K562 (cell line): ENCODE data around the gene RGS14. TPM values are rescaled to one million over a fixed set of nuclear protein-coding genes. Genes with fewer than 3 reads are reported as not detected.

Experiments used
- BRCA1 ChIP-seq, 2 experiments: fragments of 450-650 bp in 1 of 2; sonication (generic) in 1 of 2; formaldehyde crosslinking in 1 of 2; IDR thresholded peaks; 2 replicates each; pipeline versions ENCODE4 v1.5.0 to v1.6.1; 2017 to 2020; ENCODE audit warnings: mild to moderate bottlenecking in 1 of 2, missing genetic modification reagents in 1 of 2
- BRD4 ChIP-seq: fragments of 200-600 bp; sonication (generic); IDR thresholded peaks from 2 replicates; pipeline ENCODE4 v1.6.1; 2017; ENCODE audit warnings: inconsistent platforms
- EWSR1 ChIP-seq: fragments of 450-650 bp; IDR thresholded peaks from 2 replicates; pipeline ENCODE4 v1.6.1; 2018; ENCODE audit warnings: borderline replicate concordance, mild to moderate bottlenecking, low read depth, moderate library complexity; ENCODE audit not compliant: partially characterized antibody
- FOXA3 ChIP-seq, 2 experiments: fragments of 450-650 bp in 1 of 2; sonication (generic) in 1 of 2; formaldehyde crosslinking; IDR thresholded peaks in 1 of 2; conservative IDR thresholded peaks in 1 of 2; 2 replicates each; pipeline versions ENCODE4 v1.4.0 to v1.8.0; 2020 to 2022; ENCODE audit warnings: mild to moderate bottlenecking in 2 of 2, missing genetic modification reagents in 1 of 2
- YY1 ChIP-seq, 3 experiments: IDR thresholded peaks; 2 replicates each; pipeline ENCODE4 v1.6.1; 2011; ENCODE audit warnings: low read length in 2 of 3, mild to moderate bottlenecking in 2 of 3, moderate library complexity in 2 of 3, borderline replicate concordance in 1 of 3, control low read depth in 1 of 3, low read depth in 1 of 3; ENCODE audit not compliant: insufficient read depth in 3 of 3, insufficient replicate concordance in 2 of 3, control insufficient read depth in 1 of 3, insufficient read length in 1 of 3; ENCODE audit errors: extremely low read depth in 1 of 3
- ZNF143 ChIP-seq: sonication (generic); formaldehyde crosslinking; IDR thresholded peaks from 2 replicates; pipeline ENCODE4 v1.9.0; 2022; ENCODE audit warnings: mild to moderate bottlenecking, missing genetic modification reagents
- ZNF57 ChIP-seq: fragments of 450-650 bp; formaldehyde crosslinking; IDR thresholded peaks from 2 replicates; pipeline ENCODE4 v1.4.0; 2020; ENCODE audit warnings: mild to moderate bottlenecking, moderate library complexity
- polyA plus RNA-seq, 8 experiments: library from polyadenylated mRNA; depleted of rRNA in 4 of 8; stranded (reverse) in 5 of 8; unstranded in 3 of 8; fragments of >200 nt; fragmentation: Nextera tagmentation in 2 of 8; fragmentation: Illumina TruSeq in 1 of 8; extraction: Ambion mirVana in 2 of 8; extraction: Trizol in 1 of 8; gene quantifications; 2 replicates each; pipeline versions ENCODE4 v1.2.1 to v1.2.3, GENCODE V29; 2011 to 2014; ENCODE audit warnings: inconsistent platforms in 1 of 8, missing spikeins in 1 of 8
- total RNA-seq, 7 experiments: library from RNA; depleted of rRNA in 6 of 7; stranded (reverse); fragments of >200 nt in 6 of 7; fragmentation: Illumina TruSeq in 2 of 7; extraction: Trizol in 2 of 7; gene quantifications; 2 replicates each; pipeline versions ENCODE4 v1.2.1 to v1.2.3, GENCODE V29; 2011 to 2021; ENCODE audit warnings: low replicate concordance in 1 of 7
- TF ChIP-seq, protein P1 (sequence below): fragments of 450-650 bp; IDR thresholded peaks from 2 replicates; pipeline ENCODE4 v1.6.1; 2018; ENCODE audit not compliant: partially characterized antibody
- TF ChIP-seq, protein P2 (sequence below), 2 experiments: IDR thresholded peaks in 1 of 2; conservative IDR thresholded peaks in 1 of 2; 2 replicates each; pipeline ENCODE4 v1.6.1; 2016; ENCODE audit warnings: low read depth in 2 of 2, mild to moderate bottlenecking in 1 of 2, missing compliant biosample characterization in 1 of 2, missing genetic modification characterization in 1 of 2, moderate library complexity in 1 of 2
- TF ChIP-seq, protein P3 (sequence below), 2 experiments: fragments of 450-650 bp in 1 of 2; IDR thresholded peaks; 2 replicates each; pipeline ENCODE4 v1.6.1; 2011 to 2017; ENCODE audit warnings: low read depth in 2 of 2, antibody characterized with exemption in 1 of 2, borderline replicate concordance in 1 of 2, low read length in 1 of 2, mild to moderate bottlenecking in 1 of 2, mixed read lengths in 1 of 2; ENCODE audit not compliant: control insufficient read depth in 1 of 2
- TF ChIP-seq, protein P4 (sequence below): fragments of 450-650 bp; formaldehyde crosslinking; IDR thresholded peaks from 2 replicates; pipeline ENCODE4 v1.4.0; 2020; ENCODE audit warnings: mild to moderate bottlenecking, moderate library complexity

RGS14 gene
- total and polyA plus RNA-seq, 9 of the 15 experiments (the other 6 are each of a cell fraction or from before 2014, with no cell fraction given), result 0.28 to 75.9 (median 34.5) TPM

DNA sequence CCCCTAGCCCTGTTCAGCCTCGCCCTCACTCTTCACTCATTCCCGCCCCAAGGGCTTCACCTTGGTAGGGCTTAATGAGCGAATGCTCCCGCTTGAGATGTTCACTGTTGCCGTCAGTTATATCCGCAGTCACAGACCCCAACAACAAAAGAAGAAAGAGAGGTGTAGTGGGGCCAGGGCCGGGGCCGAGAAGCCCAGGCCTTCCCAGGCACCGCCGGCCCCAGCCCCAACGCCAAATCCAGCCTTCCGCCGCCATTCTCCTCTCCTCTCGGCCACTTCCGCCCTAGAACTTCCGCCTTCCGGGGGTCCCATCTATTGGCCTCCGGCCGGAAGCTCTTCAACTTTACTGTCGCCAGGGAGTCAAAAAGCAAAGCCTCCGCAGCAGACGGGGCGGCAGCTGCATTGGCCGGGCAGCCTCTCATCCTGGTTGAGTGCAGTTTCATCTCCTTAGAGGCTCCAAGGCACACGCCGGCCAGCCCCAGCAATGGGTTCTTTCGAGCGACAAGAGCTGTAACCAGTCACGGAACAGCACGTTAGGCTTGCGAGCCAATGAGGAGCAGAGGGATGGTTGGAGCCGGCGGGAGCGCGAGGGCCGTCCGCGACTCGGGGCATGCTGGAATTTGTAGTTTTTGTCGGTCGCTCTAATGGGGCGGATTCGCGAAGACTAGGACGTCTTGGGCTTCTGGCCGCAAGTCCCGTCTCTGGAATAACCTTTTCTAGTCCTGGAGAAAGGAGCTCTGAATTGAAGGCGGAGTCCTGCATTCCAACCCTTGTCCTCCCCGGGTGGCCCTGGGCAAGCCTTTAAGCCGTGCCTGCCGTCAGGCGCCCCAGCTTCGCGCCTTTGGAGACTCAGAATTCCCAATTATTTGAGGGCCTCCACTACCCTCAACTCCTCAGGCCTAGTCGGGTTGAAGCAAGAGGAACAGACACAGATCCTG is 6.1 kb upstream of the RGS14 start, which contains the start of gene LMAN2 (continued):
- TF ChIP-seq, protein P1, sequence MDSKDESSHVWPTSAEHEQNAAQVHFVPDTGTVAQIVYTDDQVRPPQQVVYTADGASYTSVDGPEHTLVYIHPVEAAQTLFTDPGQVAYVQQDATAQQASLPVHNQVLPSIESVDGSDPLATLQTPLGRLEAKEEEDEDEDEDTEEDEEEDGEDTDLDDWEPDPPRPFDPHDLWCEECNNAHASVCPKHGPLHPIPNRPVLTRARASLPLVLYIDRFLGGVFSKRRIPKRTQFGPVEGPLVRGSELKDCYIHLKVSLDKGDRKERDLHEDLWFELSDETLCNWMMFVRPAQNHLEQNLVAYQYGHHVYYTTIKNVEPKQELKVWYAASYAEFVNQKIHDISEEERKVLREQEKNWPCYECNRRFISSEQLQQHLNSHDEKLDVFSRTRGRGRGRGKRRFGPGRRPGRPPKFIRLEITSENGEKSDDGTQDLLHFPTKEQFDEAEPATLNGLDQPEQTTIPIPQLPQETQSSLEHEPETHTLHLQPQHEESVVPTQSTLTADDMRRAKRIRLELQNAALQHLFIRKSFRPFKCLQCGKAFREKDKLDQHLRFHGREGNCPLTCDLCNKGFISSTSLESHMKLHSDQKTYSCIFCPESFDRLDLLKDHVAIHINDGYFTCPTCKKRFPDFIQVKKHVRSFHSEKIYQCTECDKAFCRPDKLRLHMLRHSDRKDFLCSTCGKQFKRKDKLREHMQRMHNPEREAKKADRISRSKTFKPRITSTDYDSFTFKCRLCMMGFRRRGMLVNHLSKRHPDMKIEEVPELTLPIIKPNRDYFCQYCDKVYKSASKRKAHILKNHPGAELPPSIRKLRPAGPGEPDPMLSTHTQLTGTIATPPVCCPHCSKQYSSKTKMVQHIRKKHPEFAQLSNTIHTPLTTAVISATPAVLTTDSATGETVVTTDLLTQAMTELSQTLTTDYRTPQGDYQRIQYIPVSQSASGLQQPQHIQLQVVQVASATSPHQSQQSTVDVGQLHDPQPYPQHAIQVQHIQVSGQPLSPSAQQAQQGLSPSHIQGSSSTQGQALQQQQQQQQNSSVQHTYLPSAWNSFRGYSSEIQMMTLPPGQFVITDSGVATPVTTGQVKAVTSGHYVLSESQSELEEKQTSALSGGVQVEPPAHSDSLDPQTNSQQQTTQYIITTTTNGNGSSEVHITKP, result peak; percentile 51
- TF ChIP-seq BRD4, result peak; percentile 80; the same call in 1 of the 2 replicates
- TF ChIP-seq EWSR1, result no peak
- TF ChIP-seq, protein P2, sequence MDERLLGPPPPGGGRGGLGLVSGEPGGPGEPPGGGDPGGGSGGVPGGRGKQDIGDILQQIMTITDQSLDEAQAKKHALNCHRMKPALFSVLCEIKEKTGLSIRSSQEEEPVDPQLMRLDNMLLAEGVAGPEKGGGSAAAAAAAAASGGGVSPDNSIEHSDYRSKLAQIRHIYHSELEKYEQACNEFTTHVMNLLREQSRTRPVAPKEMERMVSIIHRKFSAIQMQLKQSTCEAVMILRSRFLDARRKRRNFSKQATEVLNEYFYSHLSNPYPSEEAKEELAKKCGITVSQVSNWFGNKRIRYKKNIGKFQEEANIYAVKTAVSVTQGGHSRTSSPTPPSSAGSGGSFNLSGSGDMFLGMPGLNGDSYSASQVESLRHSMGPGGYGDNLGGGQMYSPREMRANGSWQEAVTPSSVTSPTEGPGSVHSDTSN (CRISPR knock-in tag; IDR thresholded peaks at IDR 0.05; ENCODE audit: low read depth), result peak; percentile 91
- TF ChIP-seq, protein P2 (tag; conservative IDR thresholded peaks at IDR 0.05; ENCODE audit: low read depth), result peak; percentile 99
- peak; percentile 95 for TF ChIP-seq ZNF143 (CRISPR knock-in tag)
- TF ChIP-seq, protein P3, sequence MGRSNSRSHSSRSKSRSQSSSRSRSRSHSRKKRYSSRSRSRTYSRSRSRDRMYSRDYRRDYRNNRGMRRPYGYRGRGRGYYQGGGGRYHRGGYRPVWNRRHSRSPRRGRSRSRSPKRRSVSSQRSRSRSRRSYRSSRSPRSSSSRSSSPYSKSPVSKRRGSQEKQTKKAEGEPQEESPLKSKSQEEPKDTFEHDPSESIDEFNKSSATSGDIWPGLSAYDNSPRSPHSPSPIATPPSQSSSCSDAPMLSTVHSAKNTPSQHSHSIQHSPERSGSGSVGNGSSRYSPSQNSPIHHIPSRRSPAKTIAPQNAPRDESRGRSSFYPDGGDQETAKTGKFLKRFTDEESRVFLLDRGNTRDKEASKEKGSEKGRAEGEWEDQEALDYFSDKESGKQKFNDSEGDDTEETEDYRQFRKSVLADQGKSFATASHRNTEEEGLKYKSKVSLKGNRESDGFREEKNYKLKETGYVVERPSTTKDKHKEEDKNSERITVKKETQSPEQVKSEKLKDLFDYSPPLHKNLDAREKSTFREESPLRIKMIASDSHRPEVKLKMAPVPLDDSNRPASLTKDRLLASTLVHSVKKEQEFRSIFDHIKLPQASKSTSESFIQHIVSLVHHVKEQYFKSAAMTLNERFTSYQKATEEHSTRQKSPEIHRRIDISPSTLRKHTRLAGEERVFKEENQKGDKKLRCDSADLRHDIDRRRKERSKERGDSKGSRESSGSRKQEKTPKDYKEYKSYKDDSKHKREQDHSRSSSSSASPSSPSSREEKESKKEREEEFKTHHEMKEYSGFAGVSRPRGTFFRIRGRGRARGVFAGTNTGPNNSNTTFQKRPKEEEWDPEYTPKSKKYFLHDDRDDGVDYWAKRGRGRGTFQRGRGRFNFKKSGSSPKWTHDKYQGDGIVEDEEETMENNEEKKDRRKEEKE (IDR thresholded peaks at IDR 0.05; ENCODE audit: borderline replicate concordance in 1 of 2, control insufficient read depth in 1 of 2, low read depth in 2 of 2, low read length in 1 of 2), result peak in 1 of 2 experiments; percentile 96; a peak in 2 of 4 replicates
- no peak for TF ChIP-seq FOXA3 (CRISPR knock-in tag; conservative IDR thresholded peaks at IDR 0.05 in 1 of 2, IDR thresholded peaks at IDR 0.05 in 1 of 2)
- peak; percentile 76 to 94 (median 90) for TF ChIP-seq YY1 (IDR thresholded peaks at IDR 0.05; ENCODE audit: borderline replicate concordance in 1 of 3, control insufficient read depth in 1 of 3, extremely low read depth in 1 of 3, insufficient read depth in 3 of 3, insufficient read length in 1 of 3, insufficient replicate concordance in 2 of 3, low read depth in 1 of 3, low read length in 2 of 3)
- no peak for TF ChIP-seq BRCA1 (IDR thresholded peaks at IDR 0.05)
- TF ChIP-seq BRCA1 (CRISPR knock-in tag; IDR thresholded peaks at IDR 0.05), result no peak
- TF ChIP-seq, protein P4, sequence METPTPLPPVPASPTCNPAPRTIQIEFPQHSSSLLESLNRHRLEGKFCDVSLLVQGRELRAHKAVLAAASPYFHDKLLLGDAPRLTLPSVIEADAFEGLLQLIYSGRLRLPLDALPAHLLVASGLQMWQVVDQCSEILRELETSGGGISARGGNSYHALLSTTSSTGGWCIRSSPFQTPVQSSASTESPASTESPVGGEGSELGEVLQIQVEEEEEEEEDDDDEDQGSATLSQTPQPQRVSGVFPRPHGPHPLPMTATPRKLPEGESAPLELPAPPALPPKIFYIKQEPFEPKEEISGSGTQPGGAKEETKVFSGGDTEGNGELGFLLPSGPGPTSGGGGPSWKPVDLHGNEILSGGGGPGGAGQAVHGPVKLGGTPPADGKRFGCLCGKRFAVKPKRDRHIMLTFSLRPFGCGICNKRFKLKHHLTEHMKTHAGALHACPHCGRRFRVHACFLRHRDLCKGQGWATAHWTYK (CRISPR knock-in tag), result 0 out of 2 replicates have a peak, but pooled peaks have one; percentile 41
- TF ChIP-seq ZNF57, result no peak
